ENCODE data around the gene ITK.
"Not testable (repeated sequence)": the region's sequence is repeated elsewhere in the genome, so short reads cannot be mapped to it uniquely, and the experiment has no call there.

Gene ITK

DNA sequence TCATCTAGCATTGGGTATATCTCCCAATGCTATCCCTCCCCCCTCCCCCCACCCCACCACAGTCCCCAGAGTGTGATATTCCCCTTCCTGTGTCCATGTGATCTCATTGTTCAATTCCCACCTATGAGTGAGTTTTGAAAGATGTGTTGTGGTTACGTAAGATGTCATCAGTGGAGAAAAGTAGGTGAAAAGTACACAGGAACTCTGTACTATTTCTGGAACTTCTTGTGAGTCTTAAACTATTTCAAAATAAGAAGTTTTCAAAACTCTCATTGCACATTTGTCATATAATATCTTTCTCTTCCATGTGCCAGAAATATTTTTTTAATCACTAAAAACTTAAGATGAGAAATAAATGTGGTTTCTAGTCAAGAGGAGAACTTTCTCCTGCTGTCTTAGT is 30.0 kb downstream of the ITK start:
- DNase-seq (ENCODE audit: low spot score), result not testable (repeated sequence)

DNA sequence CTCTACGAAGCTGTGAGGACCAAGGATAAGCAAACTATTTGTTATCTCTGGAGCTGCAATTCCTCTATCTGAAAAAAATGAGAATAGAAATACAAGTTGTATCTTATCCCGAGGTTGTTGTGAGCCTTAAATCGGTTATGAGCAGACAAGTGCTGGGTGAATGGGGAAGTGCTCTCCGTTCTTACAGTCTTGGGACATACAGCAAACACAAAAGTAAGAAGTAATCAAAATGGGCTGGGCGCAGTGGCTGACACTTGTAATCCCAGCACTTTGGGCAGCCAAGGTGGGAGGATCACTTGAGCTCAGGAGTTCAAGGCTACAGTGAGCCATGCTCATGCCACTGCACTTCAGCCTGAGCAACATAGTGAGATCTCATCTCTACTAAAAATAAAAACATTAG is 31.7 kb downstream of the ITK start:
- no peak for DNase-seq (ENCODE audit: low spot score)

- DNase-seq (ENCODE audit: low spot score), result no peak
These were observed 33.0 kb downstream of the ITK start for GRCh38 chr5:157213527-157214243.

- no peak for DNase-seq (ENCODE audit: low spot score)
These were observed 33.8 kb downstream of the ITK start for GRCh38 chr5:157214415-157214814.

DNA sequence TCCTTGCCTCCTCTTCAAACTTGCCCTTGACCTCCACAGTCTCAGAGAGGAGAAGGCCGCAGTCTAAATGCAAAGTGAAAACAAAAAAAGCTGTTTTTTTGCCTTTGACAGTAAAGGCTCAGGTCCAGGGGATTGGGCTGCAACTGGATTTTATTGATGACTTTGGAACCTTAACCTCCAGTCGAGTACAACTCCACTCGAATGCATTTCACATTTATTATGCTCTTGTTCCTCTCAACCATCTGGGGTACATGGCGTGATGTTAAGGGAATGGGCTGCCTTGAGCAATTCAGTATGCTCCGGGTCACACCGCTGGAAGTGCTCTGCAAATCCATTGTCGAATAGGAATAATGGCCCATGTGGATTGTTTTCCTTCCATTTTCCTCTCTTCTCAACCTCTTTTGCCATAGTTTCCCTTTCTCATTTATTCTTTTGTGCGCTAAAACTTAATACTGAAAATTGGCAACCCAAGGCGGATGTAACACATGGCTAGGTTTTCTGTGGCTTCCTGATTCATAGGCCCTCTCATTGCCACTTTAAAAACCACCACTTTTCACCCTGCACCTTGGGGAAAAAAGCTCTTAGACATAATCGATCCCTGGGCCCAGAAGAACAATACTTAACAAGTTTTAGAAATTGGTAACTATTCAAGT is 34.3 kb downstream of the ITK start:
- DNase-seq (ENCODE audit: low spot score), result no peak

GRCh38 chr5:157215514-157216167 is 35.0 kb downstream of the ITK start:
- DNase-seq (ENCODE audit: low spot score), result no peak

GRCh38 chr5:157216391-157217142 is 35.9 kb downstream of the ITK start:
- no peak for DNase-seq (ENCODE audit: low spot score)

- no peak for DNase-seq (ENCODE audit: low spot score)
These were observed 36.8 kb downstream of the ITK start for GRCh38 chr5:157217289-157218024.

DNA sequence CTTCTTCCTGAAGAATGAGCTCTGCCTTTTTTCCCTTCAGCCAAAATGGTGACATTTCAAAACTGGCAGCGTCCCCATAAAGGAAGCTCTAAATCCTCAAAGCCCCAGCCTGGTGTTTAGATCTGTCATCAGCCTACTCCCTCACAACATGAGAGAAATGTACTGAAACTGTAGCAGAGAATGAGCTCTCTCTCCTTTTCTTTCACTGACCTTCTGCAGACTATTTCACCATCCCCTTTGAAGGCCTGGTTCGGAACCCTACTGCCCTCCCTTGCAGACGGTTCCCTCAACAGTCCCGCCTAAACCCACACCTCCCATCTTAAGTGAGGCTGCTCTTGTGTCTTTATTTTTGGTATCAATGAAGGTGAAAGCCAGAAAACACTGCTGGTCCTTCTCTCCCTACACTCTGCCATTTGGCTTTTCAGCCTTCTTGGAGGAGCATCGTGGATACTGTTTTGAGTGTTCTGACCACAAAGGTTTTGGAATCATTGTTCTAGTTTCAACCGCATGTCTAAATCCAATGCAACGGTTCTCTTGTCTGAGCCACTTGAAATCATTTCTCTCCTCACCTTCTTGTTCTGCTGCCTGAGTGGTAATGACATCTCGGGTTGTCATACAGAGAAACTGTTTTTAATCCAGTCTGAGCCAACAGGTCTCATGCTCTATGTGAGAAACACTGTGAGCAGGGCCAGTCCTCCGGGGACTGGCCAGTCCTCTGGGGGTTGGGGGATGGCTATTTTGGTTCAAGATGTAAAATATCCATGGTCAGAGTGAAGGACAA is 39.0 kb downstream of the ITK start:
- DNase-seq (ENCODE audit: low spot score), result no peak

GRCh38 chr5:157221959-157222358 is 41.3 kb downstream of the ITK start:
- no peak for DNase-seq (ENCODE audit: low spot score)

GRCh38 chr5:157222506-157223230 is 42.0 kb downstream of the ITK start:
- DNase-seq (ENCODE audit: low spot score), result no peak

GRCh38 chr5:157225469-157226422 is 45.1 kb downstream of the ITK start:
- no peak for DNase-seq (ENCODE audit: low spot score)

DNA sequence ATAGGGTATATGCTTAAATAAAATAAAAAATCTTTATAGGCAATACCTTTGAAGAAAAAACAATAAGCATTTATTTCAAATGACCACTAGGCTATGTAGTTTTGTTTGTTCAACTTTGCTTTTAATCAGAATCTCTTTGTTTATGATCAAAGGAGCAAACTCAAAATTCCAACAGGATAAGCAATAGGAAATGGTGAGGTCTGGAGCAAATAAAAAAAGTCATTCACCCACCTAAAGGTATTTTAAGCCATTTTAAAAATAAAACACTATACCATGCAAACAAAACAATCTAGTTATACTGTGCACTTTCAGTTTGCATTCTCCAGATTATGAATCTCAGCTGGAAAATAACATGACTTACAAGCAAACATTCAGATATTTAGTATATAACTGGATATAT is 50.0 kb downstream of the ITK start:
- no peak for DNase-seq (ENCODE audit: low spot score)

DNA sequence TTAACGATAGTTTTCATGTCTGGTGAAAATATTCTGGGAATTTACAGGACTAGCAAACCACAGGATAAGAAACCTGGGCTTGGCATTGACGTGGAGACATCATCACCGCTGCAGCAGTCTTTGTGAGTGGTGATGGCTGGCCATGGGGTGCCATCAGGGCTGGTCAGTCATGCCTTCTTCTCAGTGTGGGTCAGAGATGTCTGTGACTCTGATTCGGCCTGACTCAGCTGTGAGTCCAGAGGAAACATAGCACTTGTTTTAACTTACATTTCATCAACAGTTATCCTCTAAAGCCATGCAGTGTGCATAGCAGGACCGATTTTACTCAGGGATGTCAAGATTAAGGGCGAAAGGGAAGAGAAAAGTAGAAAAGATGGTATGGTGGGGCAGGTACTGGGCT is 52.1 kb downstream of the ITK start:
- no peak for DNase-seq (ENCODE audit: low spot score)

GRCh38 chr5:157233515-157233914 is 52.9 kb downstream of the ITK start:
- DNase-seq (ENCODE audit: low spot score), result no peak

- no peak for DNase-seq (ENCODE audit: low spot score)
These were observed 55.8 kb downstream of the ITK start for GRCh38 chr5:157236423-157236822.

DNA sequence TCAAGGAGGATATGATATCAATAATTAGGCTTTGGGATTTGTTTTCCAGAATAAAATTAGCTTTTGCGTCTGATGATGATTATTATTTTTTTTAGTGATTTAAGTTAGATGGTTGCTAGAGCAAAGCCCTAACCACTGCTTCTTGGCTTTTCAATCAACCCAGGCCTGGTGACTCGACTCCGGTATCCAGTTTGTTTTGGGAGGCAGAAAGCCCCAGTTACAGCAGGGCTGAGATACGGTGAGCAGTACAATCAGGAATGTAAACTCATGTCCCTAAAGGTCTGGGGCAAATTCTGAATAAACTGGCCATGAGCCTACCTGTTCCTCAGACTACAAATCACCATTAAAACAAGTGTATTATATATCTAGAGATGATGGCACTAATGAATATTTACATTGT is 60.8 kb downstream of the ITK start:
- no peak for DNase-seq (ENCODE audit: low spot score)

- DNase-seq (ENCODE audit: low spot score), result not testable (repeated sequence)
These were observed 64.1 kb downstream of the ITK start for GRCh38 chr5:157244704-157245103.

- no peak for DNase-seq (ENCODE audit: low spot score)
These were observed 64.8 kb downstream of the ITK start for GRCh38 chr5:157245476-157245875.
